ENCODE results near the gene FRZB.
"Not testable (repeated sequence)": the region's sequence is repeated elsewhere in the genome, so short reads cannot be mapped to it uniquely, and the experiment has no call there.

FRZB gene, protein sequence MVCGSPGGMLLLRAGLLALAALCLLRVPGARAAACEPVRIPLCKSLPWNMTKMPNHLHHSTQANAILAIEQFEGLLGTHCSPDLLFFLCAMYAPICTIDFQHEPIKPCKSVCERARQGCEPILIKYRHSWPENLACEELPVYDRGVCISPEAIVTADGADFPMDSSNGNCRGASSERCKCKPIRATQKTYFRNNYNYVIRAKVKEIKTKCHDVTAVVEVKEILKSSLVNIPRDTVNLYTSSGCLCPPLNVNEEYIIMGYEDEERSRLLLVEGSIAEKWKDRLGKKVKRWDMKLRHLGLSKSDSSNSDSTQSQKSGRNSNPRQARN

DNA sequence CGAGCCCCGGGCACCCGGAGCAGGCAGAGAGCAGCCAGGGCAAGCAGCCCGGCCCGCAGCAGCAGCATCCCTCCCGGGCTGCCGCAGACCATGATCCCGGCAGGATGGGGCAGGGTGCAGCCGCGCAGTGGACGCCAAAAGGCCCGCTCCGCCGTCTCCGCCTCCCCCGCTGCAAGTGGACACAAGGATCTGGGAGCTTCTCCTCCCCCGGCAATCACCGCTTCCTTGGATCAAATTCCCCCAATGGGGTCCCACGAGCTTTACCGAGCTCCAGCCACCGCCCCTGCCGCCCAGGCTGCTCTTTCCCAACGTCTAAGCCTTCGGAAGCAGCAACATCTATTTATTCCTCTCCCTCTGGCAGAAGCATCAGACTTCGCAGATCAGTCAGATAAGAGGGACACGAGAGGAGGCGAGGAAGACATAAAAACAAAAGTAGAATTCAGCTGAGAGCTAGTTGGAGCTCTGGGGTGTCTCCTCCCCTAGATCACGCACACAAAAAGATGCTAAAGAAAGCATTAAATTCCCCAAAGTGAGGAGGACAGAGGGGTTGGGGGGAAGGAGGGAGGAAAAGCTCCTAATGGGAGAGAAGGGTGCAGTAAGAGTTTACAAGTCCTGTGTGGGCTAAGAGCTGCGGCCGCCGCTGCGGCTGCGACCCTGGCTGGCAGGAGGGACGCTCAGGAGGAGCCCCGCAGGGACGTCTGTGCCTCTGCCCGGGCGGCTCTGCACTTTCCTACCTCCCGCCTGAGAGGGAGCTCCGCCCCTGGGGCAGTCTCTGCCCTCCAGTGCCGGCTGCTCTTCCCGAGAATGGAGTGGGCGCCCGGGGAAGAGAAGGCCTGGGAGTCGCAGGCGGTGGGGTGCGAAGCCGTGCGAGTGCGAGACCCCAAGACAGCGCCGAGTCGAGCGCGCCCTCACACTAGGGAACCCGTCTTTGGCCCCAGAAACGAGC lies at the start of gene FRZB:
Gene FRZB, minus strand, starts transcription at position 177 of the 946 bp plus-strand sequence. Its CDS starts 85 bp downstream, at position 92.
- no peak for DNase-seq (ENCODE audit: low read depth)

DNA sequence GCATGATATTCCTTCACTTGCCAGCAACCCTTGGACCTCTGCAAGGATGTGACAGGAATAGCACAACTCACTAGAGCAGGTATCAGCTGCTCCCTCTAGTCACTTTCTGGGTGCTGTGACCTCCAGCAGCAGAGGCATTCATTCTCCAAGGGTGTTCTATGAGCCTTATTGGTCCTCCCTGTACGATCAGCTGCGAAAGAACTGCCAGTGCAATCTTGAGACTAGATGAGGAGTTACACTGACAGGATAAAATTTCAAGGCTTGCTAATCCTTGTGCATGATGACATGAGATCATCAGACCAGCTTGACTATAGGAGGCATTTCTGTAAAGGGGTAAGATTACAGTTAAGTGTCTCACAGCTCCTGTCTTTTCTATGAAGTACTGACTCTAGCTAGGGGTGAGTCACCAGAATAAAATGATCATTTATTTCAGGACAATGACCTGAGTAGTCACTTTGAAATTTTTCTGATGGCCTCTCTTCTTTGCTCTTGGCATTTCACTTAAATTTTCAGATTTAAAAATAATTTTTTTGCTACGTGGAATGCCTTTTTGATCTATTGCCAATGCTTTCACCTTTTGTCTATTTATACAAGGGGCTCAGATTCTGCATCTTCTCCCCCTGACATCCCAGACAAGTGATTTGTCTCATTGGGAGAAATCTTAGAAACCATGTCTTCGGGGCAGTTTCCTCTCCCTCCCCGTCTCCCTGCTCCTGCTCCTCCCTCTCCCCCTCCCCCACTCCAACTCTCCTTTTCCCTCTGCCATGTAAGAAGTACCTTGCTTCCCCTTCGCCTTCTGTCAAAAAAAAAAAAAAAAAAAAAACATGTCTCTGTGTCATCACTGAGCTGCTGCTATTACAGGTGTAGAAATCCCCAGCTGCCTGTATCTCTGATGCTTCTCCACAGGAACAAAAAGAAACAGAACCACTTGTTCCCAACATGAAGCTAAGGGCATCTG lies 49.2 kb upstream of the FRZB start:
- DNase-seq (ENCODE audit: low read depth) = no peak

DNA sequence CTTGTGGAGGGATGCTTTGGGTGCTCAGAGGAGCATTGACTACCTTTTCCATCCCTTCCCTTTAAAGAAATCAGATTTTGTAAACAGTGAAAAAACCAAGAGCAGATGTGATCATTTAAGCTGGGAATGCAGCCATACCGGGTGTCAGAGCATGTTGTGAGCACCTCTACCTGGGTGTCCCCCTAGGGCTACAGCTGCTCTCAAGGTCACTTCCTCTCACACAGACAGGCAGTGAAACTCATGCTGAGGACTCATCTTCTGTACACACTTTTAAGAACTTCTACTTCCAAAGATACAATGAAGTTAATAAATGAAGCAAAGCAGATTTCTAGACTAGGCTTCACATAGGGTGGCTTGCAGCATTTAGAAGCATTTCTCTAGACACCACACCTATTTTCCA lies 48.4 kb upstream of the FRZB start:
- DNase-seq (ENCODE audit: low read depth) = no peak

DNA sequence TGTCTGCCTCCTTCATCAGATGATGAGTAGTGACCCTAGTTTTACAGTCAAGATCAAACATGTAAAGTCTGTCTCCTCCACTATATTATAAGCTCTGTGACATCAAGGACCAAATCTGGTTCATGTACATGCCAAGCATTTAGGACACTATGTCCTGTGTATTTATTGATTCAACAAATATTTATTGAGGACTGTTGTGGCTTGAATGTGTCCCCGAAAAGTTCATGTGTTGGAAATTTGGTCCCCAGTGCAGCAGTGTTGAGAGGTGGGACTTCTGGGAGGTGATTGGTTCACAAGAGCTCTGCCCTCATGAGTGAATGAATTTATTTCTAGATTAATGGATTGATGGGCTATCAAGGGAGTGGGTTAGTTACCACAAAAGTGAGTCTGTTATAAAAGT lies 46.6 kb upstream of the FRZB start:
- no peak for DNase-seq (ENCODE audit: low read depth)

DNA sequence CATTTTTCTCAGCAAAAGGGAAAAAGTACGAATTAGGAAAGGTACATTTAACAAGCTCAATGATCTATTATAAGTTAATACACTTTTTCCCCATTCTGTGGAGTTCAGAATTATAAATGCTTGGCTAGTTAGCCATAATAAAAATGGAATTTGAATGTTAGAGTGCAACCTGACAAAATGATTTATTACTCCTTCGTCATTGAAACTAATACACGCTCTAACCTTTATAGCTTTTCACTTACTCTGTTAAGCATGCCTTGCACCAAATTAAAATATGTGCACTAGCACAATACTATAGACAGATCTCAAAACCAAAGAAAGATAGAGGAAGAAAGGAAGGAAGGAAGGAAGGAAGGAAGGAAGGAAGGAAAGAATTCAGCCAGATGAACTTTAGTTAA lies 46.1 kb upstream of the FRZB start:
- DNase-seq (ENCODE audit: low read depth) = no peak

DNA sequence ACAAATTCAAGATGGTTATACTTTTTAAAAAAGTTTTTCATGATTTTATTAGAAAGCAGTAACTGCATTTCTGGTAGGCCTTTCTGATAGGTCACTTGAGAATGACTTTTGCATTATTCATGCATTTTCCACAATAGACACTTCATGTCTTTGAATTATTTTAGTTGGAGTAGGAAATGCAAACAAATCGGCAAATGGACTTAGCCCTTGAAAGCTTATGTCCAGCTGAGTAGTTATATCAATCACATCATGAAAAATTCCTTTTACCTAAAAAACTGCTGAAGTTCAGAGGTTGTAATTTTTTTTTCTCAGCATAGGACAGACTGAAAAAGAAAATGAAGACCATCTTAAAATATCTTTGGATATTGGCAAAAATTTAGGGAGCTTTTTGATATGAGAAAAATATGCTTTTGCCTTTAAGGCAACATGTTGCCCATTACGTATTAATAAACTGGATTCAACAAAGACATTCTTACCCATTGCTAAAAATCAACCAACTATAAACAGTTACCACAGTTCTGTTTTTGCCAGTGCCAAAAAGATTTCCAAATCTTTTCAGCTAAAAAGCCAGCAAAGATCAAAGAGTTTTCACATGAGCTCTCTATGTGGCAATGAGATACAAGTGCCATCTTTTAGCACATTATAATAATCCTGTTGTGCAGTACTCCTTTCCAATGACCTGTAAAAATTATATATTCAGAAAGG lies 45.5 kb upstream of the FRZB start:
- DNase-seq (ENCODE audit: low read depth) = no peak

DNA sequence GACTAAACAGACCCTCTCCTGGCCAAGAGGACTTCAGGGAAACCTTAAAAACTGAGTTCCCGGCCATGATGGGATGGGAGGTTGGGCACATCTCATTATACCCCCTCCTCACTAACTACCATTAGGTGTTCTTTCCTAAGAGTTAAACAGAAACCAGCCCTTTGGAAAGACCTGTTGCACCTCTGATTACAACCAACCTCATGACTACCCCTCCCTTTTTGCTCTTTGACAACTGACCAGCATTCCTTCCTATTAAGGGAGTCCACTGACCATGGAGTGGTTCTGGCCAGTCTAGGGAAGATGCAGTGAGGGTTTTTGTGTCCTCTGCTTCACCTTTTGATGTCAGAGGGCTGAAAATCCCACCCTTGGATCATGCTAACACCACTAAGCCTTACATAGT lies 44.5 kb upstream of the FRZB start:
- DNase-seq (ENCODE audit: low read depth) = no peak

DNA sequence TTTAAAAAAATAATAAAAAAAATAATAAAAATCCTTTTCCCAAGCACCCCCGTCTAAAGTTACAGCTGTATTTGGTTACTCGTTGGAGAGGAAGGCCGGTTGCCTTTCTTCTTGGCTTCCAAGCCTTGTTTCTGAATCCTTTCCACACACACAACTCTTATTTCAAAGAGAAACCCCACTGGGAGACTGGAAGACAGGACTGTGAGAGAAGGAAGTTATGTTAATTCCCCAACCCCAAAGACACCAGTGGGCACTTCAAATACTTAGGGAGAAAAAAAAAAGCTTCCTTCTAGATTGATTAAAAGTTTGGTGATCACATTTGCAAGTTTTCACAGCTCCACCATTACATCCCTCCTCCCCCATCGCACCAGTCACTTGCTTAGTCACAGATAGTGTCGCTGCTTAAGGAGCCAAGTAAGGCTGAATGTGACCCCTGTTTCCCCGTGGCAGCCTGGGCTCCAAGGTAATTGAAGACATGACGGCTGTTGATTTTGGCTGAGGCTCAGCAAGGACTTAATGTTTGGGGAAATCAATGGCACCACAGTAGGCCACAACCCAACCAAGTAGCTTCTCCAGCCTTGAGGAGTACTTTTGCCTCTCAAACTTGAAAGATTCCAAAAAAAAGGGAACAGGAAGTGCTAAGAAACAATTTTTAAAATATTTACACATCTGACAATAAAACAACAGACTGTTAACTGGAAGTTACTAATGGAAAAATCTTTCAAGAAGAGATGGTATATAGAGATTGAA lies 40.8 kb upstream of the FRZB start:
- DNase-seq (ENCODE audit: low read depth) = no peak

DNA sequence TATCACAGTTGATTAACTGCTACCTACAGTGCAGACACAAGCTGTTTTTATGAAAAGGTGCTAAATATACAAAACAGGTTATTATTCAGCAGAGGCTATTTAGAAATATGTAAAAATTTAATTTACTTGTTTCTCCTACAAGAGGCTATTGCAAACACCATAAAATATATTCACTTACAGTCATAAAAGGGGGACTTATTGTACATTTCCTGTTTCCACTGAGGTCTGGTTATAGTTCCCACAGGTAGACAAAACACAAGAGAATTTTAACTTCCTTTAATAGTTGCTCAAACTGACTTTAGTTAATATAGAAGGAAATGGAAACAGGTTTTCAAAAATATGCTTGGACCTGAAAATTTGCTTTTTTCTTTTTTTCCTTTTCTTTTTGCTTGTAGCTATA lies 40.0 kb upstream of the FRZB start:
- DNase-seq (ENCODE audit: low read depth) = no peak

DNA sequence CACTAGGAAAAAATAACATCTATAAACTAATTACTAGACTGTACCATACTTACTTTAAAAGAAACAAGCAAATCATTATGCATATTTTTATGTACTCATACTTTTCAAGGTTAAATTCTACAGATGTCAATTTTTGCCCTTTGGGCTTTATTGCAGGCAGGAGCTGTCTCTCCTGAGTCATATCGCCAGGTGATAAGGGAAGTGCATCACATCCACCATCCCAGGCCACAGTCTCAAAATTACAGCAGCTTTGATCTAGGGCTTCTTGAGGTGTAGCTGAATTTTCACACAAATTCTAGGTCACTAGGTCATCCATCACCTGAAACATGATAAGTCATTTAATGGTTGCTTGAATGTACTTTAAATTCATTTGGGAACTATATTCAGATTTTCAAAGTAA lies 38.4 kb upstream of the FRZB start:
- DNase-seq (ENCODE audit: low read depth) = no peak

DNA sequence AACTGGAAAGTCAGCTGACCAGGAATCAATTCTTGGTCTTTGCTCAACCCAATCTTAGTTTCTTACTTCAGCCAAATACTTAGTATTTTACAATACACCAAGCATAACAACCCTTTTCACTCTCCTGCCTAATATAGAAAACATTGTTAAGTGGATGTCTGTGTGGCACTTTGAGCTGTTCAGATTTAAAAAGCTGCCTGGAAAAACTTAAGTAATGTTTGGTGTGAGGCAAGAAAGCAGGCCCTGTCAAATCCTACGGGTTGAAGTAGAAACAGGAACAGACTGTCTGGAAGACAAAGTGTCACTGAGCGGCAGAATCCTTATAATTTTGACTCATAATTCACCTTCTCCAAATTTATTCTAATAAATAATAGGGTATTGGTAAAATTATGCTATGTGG lies 37.1 kb upstream of the FRZB start:
- no peak for DNase-seq (ENCODE audit: low read depth)

DNA sequence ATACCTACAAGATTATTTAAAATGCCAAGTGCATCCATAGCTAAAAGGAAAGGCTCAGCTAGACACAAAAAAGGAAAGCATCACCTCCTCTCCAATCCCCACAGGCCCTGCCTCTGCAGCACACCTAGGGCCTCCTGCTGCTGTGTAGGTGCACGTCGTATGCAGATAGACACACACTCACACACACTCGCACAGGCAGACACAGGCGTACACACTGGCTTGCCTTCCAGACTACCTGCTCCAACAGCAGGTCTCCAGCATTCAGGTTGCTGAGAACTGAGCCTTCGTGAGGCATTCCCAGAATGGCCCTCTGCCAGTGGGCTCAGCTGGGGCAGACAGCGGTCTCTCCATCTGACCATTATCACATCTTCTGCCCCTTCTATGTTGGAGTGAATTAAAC lies 35.3 kb upstream of the FRZB start:
- no peak for DNase-seq (ENCODE audit: low read depth)

DNA sequence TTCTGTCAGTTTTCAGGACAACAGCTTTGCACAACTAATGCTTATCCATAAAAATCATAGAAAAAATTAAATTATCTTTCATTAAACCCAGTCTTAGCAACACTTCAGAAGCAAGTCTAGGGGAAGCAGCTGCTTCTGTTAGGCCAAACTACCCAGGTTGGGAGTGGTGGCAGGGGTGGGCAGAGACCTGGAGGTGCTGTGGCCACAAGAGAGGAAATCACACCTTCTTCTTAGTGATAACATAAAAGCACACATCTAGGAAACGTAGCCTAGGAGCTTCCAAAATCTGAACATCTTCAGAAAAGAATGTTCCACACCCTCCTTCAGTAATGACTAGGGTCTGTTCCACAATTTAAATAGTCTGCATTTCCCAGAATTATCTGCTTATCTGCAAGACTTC lies 32.3 kb upstream of the FRZB start:
- no peak for DNase-seq (ENCODE audit: low read depth)

DNA sequence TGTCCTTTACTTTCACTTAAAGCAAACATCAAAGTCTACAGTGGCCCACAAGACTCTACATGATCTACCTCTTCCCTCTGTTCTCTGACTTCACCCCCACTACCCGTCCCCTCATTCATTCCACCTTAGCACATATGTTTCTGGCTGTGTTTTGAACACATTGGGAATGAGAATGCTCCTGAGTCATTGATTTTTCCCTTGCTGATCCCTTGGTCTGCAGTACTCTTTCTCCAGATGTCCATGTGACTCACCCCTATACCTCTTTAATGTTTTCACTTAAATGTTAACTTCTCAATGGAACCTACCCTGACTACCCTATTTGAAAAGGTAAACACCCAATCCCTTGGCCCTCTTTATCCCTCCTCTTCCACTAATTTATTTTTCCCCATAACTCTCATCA lies 30.7 kb upstream of the FRZB start:
- no peak for DNase-seq (ENCODE audit: low read depth)

DNA sequence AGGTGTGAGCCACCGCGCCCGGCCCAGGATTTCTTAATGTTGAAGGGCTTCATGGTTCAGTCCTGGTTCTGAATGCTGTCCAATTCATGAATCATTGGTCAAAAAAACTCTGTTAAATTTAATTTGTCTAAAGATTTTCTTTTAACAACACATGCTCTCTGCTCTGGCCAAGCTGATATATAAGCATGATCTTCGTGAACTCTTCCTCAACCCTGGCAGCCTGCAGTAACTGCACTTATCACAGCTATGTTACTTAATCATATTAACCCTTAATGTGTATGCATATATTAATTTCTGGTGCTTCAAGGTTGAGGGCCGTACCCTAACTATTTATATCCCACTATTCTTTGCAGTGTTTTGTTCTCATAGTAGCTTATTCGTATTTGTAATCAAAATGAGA lies 29.4 kb upstream of the FRZB start:
- no peak for DNase-seq (ENCODE audit: low read depth)

DNA sequence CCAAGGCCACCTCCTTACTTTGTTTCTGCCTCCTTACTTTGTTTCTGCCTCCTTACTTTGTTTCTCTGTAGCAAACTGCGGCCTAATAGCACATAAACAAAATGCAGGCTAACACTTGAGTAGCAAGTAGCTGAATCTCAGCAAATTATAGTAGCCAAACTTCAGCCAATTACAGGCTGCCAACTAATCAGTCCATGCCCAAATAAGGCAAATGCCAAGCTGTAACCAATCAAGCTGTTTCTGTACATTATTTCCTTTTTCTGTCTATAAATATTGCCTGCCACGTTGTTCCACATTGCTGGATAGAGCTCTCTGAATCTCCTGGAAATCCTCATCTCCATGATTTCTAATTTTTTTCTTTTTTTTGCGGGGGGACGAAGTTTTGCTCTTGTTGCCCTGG lies 28.7 kb upstream of the FRZB start:
- DNase-seq (ENCODE audit: low read depth) = no peak

DNA sequence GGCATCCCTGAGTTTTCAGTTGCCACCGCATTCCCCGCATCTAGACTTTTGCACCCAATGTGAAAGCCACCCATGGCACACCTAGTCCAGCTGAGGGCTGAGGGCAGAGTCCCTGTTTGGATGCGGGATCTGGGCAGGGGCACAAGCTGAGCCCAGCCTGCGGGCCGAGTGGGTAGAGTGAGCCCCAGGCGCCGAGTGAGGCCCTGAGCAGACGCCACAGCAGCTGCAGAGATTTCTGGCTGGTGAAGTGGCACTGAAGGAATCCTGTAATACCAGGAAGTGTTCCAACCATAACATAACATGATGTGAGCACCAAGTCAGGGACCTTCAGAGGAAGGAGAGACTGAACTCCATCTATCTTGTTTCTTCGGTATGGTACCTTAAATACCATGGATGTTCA lies 27.7 kb upstream of the FRZB start:
- no peak for DNase-seq (ENCODE audit: low read depth)

DNA sequence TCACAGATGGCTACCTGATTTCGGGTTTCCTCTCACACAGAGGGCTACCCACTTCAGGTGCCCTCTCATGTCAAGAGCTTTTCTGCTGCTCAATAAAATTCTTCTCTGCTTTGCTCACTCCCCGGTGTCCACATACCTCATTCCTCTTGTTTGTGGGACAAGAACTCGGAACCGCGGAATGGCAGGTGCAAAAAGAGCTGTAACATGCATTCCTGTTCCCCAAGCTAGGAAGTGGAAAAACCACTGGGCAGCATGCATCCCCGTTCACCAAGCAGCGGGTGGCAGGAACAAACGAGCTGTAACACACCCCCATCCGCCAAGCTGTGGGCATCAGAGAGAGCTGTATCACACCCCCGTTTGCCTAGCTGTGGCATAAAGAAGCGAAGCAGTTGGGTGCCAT lies 27.2 kb upstream of the FRZB start:
- no peak for DNase-seq (ENCODE audit: low read depth)

DNA sequence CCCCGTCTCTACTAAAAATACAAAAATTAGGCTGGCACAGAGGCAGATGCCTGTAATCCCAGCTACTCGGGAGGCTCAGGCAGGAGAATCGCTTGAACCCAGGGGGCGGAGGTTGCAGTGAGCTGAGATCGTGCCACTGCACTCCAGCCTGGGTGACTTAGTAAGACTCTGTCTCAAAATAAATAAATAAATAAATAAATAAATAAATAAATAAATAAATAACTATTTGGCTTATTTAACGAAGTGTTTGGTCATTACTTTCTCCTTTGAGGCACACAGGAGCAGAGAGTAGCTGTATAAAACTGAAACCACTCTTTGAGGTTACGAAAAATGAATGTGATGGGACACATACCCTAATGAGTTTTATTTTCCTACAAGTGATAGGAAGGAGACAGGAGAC lies 26.6 kb upstream of the FRZB start:
- not testable (repeated sequence) for DNase-seq (ENCODE audit: low read depth)

DNA sequence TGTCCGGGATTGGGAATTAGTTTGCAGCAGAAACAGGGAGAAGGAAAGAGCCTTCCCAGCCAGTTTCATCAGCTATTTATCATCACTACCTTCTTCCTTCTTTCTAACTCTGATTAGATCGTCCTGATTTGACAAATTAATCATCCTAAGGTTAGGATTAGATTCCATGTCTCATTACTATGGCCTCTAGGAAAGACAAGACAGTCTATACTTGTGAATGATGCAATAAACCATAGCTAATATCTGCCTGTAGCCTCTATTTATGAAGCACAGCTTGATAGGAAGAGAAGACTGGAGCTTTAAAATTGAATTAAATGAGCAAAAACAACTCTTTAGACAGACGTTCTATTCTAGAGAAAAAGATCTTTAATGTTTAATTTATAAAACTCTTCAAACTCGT lies 25.2 kb upstream of the FRZB start:
- DNase-seq (ENCODE audit: low read depth) = no peak
